Stimulated activated CD8-positive, alpha-beta memory T cell treated with anti-CD3 and anti-CD28 coated beads, Interleukin-12 subunit alpha, Interleukin-12 subunit beta, amount 100 ng/mL, for 4 hours (primary cell): ENCODE measurements around the gene MED9.
A peak's percentile ranks its signal among the peaks of the same experiment; 100 is the strongest.

Experiments used
- DNase-seq: peaks from one replicate; pipeline ENCODE4 v3.0.0-alpha.2; 2020; ENCODE audit warnings: low read depth

The MED9 gene

DNA sequence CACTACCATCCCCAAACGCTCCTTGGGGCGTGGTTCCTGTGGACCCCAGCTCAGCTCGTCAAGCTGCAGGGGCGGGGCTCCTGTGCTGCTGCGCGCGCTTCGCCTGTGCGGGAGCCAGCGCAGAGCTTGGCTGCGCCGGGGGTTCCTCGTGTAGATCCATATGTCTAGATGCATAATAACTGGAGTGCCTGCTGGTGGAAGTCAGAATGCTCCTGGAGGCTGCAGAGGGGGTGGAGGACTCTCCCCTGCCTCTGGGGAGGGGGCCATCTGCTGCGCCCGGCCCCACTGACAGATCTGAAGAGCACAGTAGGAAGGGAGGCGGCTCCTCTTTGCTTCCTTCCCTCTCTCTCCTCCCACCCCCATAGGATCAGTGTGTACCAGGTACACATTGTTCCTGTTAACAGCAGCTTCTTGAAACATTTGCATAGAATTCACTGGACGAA lies 14.8 kb downstream of the MED9 start:
- DNase-seq = no peak

GRCh38 chr17:17492085-17492484 lies 15.3 kb downstream of the MED9 start:
- DNase-seq = no peak

DNA sequence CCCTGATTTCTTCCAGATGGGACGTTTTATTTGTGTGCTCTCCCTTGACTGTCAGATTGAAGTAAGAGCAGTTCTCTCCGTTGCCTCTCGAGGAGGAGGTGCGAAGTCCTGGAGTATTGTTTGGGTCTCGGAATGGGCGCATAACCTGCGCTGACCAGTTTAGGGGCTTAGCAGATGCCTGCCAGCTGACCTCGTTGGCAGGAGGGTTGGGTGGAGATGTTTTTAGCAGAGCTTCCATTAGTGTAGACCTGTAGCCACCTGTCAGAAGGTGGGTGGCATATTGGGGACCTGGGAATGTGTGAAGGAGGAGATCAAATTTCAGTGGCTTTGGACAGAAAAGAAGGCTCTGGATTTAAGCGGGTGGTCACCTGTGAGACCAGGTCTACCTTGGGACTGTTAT lies 15.8 kb downstream of the MED9 start:
- no peak for DNase-seq

DNA sequence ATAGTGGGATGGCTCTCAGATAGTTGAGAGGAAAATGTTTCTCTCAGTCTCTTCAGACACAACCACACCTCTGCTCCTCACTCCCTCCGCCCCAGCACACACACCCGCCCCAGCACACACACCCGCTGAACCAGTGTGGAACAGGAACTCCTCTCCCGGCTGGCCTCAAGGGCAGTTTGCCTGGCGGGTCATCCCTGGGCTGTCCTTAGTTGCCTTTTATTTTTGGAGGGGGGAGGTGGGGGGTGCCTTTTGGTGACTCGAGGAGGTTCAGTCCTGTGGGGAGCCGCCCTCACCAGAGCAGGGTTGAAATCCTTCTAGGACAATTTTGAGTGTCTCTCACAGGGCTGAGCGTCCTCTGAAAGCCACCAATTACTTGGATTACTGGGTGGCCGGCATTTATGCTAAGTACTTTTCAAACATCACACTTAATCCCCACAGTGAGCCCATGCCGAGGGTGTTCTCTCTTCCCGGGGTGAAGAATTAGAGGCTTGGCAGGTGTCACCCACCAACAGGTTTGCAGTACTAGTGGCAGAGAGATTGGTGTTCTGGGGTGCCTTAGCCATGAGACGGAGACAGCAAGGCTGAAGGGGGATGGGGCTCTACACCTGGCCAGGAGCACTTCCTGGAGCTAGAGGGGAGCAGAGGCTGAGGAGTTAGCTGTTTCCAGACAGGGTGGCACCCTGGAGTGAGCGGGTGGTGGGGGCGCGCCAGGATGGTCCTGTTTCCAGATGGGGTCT lies 16.6 kb downstream of the MED9 start:
- DNase-seq = no peak

DNA sequence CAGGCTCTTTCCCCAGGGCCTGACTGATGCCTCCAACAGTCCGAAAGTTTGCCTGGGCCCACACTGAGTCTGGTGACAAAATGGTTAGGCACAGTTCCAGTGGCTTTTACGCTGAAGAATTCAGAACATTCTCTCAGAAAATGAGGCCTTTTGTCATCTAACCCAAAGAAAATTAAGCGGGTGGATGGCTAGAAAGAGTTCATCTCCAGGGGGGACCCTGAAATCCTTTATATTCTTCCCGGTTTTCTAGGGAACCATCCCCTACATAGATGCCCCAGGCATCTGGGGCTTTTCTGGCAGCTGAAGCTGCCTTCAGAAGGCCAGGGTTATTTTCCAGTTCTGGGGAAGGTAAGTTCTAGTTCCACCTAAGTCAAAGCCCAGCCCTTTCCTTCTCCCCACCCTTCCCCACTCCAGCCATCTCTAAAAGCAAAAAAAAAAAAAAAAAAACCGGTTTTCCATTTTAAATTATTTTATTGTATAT lies 17.2 kb downstream of the MED9 start:
- DNase-seq = no peak

- no peak for DNase-seq
Measured at GRCh38 chr17:17494499-17494869, 17.7 kb downstream of the MED9 start.

GRCh38 chr17:17494870-17495535 lies 18.2 kb downstream of the MED9 start:
- no peak for DNase-seq

DNA sequence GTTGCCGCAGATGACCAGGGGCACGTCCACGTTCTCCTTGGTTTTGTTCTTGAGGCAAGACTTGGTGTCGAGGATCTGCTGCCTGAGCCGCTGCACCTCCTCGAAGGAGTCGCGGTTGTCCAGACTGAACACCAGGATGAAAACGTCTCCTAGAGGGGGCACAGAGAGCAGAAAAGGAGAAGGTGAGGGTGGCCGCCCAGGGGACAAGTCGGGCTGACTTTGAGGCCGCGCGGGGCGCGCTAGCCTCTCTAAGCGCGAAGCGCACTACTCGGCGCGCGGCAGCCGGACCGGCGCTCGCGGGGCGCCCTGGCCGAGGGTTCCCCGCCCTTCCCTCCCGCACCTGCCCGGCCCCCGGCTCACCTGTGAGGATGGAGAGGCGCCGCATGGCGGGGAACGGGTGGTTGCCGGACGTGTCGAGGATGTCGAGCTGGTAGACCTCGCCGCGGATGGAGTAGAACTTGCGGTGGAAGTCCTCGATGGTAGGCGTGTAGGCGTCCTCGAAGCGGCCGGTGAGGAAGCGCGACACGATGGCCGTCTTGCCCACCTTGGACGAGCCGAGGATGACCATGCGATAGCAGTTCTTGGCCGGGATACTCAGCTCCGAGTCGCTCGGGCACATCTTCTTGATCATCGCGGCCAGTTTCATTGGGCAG lies 18.9 kb downstream of the MED9 start:
- no peak for DNase-seq

- DNase-seq = peak; percentile 81
Measured at GRCh38 chr17:17496189-17497064, 19.6 kb downstream of the MED9 start, which contains the start of gene RASD1. Gene RASD1 (minus strand): TSS chr17:17496395. CDS start chr17:17496181, 214 bp downstream.

GRCh38 chr17:17497065-17497844 lies 20.5 kb downstream of the MED9 start:
- DNase-seq = no peak

DNA sequence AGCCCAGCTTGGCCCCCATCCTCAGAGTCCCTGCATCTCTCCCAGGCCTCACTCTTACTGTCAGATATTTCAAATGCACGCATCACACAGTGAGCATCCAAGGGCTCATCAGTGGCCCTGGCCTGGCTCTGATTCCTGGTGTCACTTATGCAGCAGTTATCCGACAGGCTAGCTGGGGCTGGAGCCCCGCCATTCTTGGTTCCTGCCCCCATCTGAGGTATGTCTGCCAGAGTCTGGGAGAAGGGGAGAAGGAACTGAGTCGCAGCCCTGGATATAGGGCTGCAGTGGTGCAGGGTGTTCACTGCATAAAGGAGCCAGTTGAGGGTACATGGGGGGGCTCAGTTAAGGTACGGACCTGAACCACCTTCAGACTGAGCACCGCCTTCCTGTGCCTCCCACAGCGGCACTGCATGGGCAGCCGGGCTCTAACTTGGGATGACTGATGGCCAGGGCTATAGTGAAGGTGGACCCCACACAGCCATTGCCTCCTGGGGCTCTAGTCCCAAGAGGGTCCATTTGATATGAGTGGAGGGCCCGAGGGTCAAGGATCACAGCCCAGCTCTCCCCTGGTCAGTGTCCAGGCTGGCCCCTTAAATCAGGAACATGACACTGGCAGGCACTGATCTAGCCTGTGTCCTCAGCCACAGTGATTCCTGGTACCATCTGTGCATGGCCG lies 21.2 kb downstream of the MED9 start:
- DNase-seq = no peak

GRCh38 chr17:17498606-17499301 lies 22.0 kb downstream of the MED9 start:
- no peak for DNase-seq

- no peak for DNase-seq
Measured at GRCh38 chr17:17499402-17500145, 22.8 kb downstream of the MED9 start.

DNA sequence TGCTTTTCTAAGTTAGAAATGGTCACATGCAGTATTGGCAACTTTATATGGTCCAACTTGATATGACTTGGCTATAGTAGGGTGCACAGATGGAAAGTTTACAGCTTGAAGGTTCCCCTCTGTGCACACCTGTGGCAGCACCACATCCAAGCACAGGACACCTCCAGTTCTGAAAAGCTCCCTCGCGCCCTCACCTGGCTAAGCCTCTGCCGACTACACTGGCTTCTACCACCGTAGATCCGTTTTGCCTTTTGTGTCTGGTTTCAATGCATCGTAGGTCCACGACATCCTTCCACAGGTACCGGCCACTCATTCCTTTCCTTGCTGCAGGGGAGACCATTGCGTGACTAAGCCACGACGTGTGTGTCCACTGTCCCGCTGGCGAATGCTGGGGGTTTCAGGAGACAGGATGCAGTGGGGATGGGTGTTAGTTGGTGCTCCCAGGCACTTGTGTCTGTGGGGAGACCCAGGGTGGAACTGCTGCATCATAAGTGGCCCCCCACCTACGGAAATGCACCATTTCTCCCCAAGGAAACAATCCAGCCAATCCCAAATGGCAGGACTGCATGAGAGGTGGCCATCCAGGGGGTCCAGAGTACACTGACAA lies 24.3 kb downstream of the MED9 start:
- DNase-seq = no peak

DNA sequence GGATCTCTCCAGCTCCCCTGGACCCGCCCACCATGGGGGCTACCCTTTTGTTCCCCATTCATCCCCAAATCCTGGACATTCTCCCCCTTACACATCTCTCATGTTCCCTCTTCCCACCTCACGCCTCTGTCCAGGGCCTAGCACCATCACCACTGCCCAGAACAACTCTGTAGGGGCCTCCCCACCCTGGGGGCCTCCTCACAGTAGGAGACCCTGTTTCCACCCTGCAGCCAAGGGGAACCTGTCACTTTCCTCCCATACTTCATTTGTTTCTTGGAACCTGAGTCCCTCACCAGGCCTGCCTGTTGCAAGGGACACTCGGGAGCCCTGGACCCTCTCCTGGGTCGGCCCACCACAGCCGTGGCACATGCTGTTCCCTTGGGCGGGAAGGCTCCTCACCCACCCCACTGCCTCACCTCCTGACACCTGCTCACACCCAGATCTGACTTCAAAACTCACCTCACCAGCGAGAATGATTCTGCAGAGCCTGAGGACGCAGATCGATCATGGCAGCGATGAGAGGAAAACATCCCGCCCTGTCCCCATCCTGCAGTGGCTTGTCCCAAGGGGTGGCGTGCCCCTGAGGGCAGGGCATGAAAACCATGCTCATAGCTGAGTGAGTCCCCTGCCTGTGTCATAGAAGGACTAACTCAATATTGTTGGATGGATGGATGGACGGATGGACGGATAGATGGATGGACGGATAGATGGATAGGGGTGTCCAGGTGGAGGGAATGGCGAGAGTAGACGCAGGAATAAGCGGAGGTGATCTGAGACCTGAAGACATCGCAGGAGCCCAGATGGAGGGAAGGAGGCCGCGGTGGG lies 26.2 kb downstream of the MED9 start:
- DNase-seq = no peak

- no peak for DNase-seq
Measured at GRCh38 chr17:17503566-17504130, 26.8 kb downstream of the MED9 start.

- DNase-seq = no peak
Measured at GRCh38 chr17:17504341-17505140, 27.7 kb downstream of the MED9 start.
